NB4 (cell line): ENCODE data around the gene YAP1.

Source experiments
- POLR2A ChIP-seq: IDR thresholded peaks from 2 replicates; pipeline ENCODE4 v1.6.1; 2011; ENCODE audit warnings: mild to moderate bottlenecking; ENCODE audit not compliant: insufficient read length; ENCODE audit errors: extremely low read depth
- TF ChIP-seq, protein P1 (sequence below): IDR thresholded peaks from one replicate; pipeline ENCODE4 v1.5.1; 2012; ENCODE audit warnings: low read depth, low read length

DNA sequence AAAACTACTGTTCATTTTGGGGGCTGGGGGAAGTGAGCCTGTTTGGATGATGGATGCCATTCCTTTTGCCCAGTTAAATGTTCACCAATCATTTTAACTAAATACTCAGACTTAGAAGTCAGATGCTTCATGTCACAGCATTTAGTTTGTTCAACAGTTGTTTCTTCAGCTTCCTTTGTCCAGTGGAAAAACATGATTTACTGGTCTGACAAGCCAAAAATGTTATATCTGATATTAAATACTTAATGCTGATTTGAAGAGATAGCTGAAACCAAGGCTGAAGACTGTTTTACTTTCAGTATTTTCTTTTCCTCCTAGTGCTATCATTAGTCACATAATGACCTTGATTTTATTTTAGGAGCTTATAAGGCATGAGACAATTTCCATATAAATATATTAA, 119.9 kb downstream of the YAP1 start:
- TF ChIP-seq POLR2A: no peak
- TF ChIP-seq, protein P1, sequence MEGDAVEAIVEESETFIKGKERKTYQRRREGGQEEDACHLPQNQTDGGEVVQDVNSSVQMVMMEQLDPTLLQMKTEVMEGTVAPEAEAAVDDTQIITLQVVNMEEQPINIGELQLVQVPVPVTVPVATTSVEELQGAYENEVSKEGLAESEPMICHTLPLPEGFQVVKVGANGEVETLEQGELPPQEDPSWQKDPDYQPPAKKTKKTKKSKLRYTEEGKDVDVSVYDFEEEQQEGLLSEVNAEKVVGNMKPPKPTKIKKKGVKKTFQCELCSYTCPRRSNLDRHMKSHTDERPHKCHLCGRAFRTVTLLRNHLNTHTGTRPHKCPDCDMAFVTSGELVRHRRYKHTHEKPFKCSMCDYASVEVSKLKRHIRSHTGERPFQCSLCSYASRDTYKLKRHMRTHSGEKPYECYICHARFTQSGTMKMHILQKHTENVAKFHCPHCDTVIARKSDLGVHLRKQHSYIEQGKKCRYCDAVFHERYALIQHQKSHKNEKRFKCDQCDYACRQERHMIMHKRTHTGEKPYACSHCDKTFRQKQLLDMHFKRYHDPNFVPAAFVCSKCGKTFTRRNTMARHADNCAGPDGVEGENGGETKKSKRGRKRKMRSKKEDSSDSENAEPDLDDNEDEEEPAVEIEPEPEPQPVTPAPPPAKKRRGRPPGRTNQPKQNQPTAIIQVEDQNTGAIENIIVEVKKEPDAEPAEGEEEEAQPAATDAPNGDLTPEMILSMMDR: no peak
